Thymus (tissue), 11 donors: ENCODE results near the gene CD7. TPM values are rescaled to one million over a fixed set of nuclear protein-coding genes. Genes with fewer than 3 reads are reported as not detected.

Experiments
- DNase-seq, 9 donors: peaks; one replicate each; pipeline ENCODE4 v3.0.0-alpha.2; 2013; ENCODE audit warnings: low spot score in 9 of 9, low read depth in 6 of 9, missing footprints in 1 of 9
- H3K27ac ChIP-seq, 2 donors: one replicate each; pipeline ENCODE4 v1.5.1; 2013; ENCODE audit warnings: control low read depth in 1 of 2, low read depth in 1 of 2, low read length in 1 of 2, mild to moderate bottlenecking in 1 of 2, moderate library complexity in 1 of 2
- H3K27me3 ChIP-seq, 2 donors: one replicate each; pipeline ENCODE4 v1.5.1; 2013; ENCODE audit warnings: low read length in 1 of 2; ENCODE audit not compliant: control insufficient read depth in 2 of 2, insufficient read depth in 1 of 2
- H3K36me3 ChIP-seq, 2 donors: one replicate each; pipeline ENCODE4 v1.5.1; 2013; ENCODE audit warnings: low read length in 1 of 2, mild to moderate bottlenecking in 1 of 2, moderate library complexity in 1 of 2; ENCODE audit not compliant: control insufficient read depth in 2 of 2, insufficient read depth in 2 of 2
- H3K4me1 ChIP-seq, 2 donors: one replicate each; pipeline ENCODE4 v1.5.1; 2013; ENCODE audit warnings: low read length in 2 of 2; ENCODE audit not compliant: control insufficient read depth in 2 of 2, insufficient read depth in 2 of 2
- H3K4me3 ChIP-seq, 2 donors: one replicate each; pipeline ENCODE4 v1.5.1; 2013; ENCODE audit warnings: low read length in 2 of 2, control low read depth in 1 of 2, mild to moderate bottlenecking in 1 of 2
- H3K9me3 ChIP-seq, 2 donors: one replicate each; pipeline ENCODE4 v1.5.1; 2013; ENCODE audit warnings: low read length in 1 of 2, mild to moderate bottlenecking in 1 of 2; ENCODE audit not compliant: control insufficient read depth in 2 of 2, insufficient read depth in 1 of 2
- WGBS: extraction: QIAGEN DNeasy Blood & Tissue Kit; methylation state at CpG from one replicate; pipeline ENCODE4 v1.1.7; 2013; 5-methylcytosine and 5-hydroxymethylcytosine counted together
- polyA plus RNA-seq: library from polyadenylated mRNA; stranded (reverse); fragments of 200-250 nt; gene quantifications from one replicate; pipeline ENCODE4 v1.2.3, GENCODE V29; 2013
- total RNA-seq: library from RNA; stranded (reverse); fragments of 120-200 nt; gene quantifications from one replicate; pipeline ENCODE4 v1.2.4, GENCODE V29; 2013
- donor health status: healthy.

Gene CD7
- total and polyA plus RNA-seq, 2 donors: 67.9 to 153 TPM

- Histone ChIP-seq H3K27me3 (peaks cover 2 to 15% of the 10 kb centered on the region in 2 donors), H3K27ac (no peak overlapping the region), H3K36me3 (no peaks in the 10 kb centered on the region), H3K4me1 (peaks cover 3 to 42% of the 10 kb centered on the region in 2 donors), H3K4me3 (no peak overlapping the region), H3K9me3 (peaks cover 0 to 5% of the 10 kb centered on the region in 2 donors)
- WGBS: 83% methylated on average over 2 of the region's 2 CpGs
- DNase-seq: no peak
Observed at GRCh38 chr17:82357394-82357793, 40.0 kb upstream of the CD7 start.

DNA sequence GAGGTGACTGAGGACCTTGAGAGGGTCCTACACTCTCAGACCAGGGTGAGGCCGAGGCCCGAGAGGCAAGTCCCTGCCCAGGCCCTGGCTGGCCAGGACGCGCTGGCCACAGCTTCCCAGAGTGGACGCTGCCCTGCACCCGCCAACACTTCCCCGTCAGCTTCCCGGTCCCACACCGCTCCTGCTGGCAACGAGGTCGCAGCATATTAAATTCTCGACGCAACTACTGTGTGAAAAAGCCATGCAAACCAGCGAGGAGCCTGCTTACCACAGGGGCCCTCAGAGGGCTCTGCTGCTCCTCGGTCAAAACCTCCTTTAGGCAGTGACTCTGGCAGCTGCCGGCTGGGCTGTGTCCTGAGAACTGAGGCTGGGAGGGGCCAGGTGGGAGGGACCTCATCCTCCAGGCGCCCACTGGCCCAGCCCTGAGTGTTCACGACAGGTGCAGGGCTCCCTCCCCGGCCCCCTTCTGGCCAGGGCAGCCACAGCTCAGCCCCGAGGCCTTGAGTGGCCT lies 39.5 kb upstream of the CD7 start:
- H3K27ac ChIP-seq: no peak overlapping the region
- H3K4me3 ChIP-seq: no peak overlapping the region
- no peaks in the 10 kb centered on the region for H3K36me3 ChIP-seq
- H3K4me1 ChIP-seq: peaks cover 3 to 45% of the 10 kb centered on the region in 2 donors
- WGBS: 86% methylated on average over 20 of the region's 20 CpGs
- peaks cover 2 to 14% of the 10 kb centered on the region in 2 donors for H3K27me3 ChIP-seq
- DNase-seq: no peak
- H3K9me3 ChIP-seq: peaks cover 0 to 5% of the 10 kb centered on the region in 2 donors

DNA sequence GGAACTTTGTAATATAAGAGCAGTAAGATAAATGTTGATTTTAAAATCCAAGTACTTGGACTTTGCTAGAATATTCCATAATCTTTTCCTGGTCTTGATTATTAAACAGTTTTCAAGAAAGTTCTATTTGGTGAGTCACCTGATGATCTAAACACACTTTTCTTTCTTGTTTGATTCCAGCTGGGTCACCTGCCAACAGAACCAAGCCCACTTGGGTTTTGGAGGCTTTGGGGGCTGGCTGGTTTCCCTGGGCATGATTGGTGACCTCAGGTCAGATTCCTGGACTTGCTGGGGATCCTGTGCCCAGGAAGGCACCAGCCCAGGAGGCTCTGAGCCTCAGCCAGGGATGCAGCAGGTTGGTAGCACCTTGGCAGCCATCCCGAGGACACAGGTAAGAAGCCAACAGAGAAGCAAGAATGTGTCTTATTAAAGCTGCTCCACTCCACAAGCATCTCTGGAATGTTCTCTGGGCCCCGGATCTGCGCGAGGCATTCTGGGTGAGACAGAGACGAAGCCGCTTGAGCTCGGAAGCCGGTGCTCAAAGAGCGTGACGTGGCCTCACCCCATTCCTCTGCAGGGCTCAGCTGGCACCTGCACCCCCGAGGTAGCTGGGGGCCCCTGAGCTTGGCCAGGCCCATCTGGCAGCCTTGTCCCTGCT lies 38.5 kb upstream of the CD7 start:
- no peak for DNase-seq
- Histone ChIP-seq H3K4me1 (peaks cover 3 to 54% of the 10 kb centered on the region in 2 donors), H3K36me3 (no peaks in the 10 kb centered on the region), H3K27ac (no peak overlapping the region), H3K27me3 (peaks cover 2 to 20% of the 10 kb centered on the region in 2 donors), H3K9me3 (peaks cover 0 to 11% of the 10 kb centered on the region in 2 donors), H3K4me3 (no peak overlapping the region)
- 93% methylated on average over 11 of the region's 11 CpGs for WGBS

GRCh38 chr17:82354804-82355308 lies 37.4 kb upstream of the CD7 start:
- peaks cover 0 to 11% of the 10 kb centered on the region in 2 donors for H3K9me3 ChIP-seq
- DNase-seq: no peak
- WGBS: 92% methylated on average over 7 of the region's 7 CpGs
- H3K27ac ChIP-seq: no peak overlapping the region
- H3K4me1 ChIP-seq: peaks cover 3 to 62% of the 10 kb centered on the region in 2 donors
- peaks cover 2 to 22% of the 10 kb centered on the region in 2 donors for H3K27me3 ChIP-seq
- H3K36me3 ChIP-seq: no peaks in the 10 kb centered on the region
- no peak overlapping the region for H3K4me3 ChIP-seq

DNA sequence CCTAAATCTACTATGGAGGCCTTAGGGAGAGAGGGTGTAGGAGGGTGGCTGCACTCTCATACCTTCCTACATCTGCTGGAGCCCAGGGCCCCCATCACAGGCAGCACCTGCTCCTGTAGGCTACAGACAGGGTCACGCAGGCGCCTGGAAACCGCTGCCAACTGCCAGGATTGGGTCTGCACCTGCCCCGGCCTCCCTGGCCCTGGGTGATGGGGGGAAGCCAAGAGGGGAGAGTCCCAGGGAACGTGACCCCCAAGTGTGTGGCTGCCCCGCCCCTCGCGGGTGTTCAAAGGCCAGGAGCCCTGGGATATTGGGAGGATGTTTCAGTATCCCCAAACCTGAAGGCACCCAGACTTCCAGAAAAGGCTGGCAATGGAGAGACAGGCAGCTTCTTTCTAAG lies 36.1 kb upstream of the CD7 start:
- Histone ChIP-seq H3K27me3 (peaks cover 2 to 19% of the 10 kb centered on the region in 2 donors), H3K4me1 (peaks cover 0 to 54% of the 10 kb centered on the region in 2 donors), H3K27ac (no peak overlapping the region), H3K4me3 (no peak overlapping the region), H3K36me3 (no peaks in the 10 kb centered on the region), H3K9me3 (peaks cover 0 to 5% of the 10 kb centered on the region in 2 donors)
- peak in 1 of 9 donors; percentile 43 for DNase-seq
- 70% methylated on average over 8 of the region's 8 CpGs for WGBS

- WGBS: 46% methylated on average over 26 of the region's 26 CpGs
- peak; percentile 62 to 92 (median 81) for DNase-seq
- Histone ChIP-seq H3K27ac (no peak overlapping the region), H3K27me3 (peaks cover 2 to 21% of the 10 kb centered on the region in 2 donors), H3K4me3 (no peak overlapping the region), H3K9me3 (peaks cover 0 to 5% of the 10 kb centered on the region in 2 donors), H3K4me1 (peaks cover 0 to 42% of the 10 kb centered on the region in 2 donors), H3K36me3 (no peaks in the 10 kb centered on the region)
Observed at GRCh38 chr17:82351713-82352488, 34.5 kb upstream of the CD7 start.

DNA sequence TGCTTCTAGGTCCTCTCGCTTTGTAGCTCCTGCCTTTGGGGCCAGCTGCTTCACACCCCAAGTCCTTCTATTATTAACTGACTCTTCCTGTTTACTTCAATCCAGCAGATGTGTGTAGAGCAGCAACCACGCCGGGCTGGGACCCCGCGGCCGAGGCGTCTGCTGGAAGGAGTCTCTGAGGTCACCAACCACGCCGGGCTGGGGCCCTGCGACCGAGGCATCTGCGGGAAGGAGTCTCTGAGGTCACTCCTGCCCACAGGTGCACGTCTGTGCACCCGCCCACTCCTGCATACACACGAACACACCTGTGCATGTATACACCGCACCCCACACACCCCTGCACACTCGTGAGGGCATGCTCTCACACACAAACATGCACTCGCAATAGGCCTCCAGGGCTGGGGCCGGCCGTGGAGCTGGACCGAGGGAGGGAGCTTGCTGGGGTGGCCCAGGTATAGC lies 33.9 kb upstream of the CD7 start:
- no peak for DNase-seq
- Histone ChIP-seq H3K27ac (no peak overlapping the region), H3K4me3 (no peak overlapping the region), H3K27me3 (peaks cover 2 to 25% of the 10 kb centered on the region in 2 donors), H3K9me3 (peaks cover 0 to 5% of the 10 kb centered on the region in 2 donors), H3K4me1 (peaks cover 0 to 42% of the 10 kb centered on the region in 2 donors), H3K36me3 (no peaks in the 10 kb centered on the region)
- WGBS: 61% methylated on average over 21 of the region's 21 CpGs

DNA sequence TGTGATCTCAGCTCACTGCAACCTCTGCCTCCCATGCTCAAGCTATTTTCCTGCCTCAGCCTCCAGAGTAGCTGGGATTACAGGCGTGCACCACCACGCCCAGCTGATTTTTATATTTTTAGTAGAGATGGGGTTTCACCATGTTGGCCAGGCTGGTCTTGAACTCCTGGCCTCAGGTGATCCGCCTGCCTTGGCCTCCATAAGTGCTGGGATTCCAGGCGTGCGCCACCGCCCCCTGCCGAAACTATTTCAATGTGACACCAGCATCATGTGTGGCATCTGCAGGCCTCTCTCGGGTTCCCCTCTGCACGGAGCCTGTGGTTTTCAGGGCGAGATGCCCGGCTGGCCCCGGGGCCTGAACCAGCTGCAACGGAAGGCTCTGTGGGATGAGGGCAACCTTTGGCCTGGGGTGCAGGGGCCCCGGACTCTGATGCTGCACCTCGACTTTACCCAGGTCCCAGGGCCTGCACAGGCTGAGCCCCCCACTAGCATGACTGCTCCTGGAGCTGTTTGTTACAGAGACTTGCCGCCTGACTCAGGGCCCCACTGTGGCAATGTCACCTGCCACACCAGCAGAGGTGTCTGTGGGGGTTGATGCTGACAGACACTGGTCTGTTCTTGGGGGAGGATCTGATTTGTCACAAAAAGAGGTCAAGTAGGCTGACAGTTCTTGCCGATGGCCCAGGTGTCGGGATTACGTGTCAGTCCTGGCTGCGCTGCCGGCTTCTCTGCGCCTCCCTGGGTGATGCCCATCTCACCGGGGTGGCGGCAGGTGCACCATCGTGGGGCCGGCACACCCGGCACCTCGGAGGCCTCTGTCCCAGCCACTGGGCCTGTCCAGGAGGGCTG lies 33.0 kb upstream of the CD7 start:
- peak in 1 of 9 donors; percentile 59 for DNase-seq
- 80% methylated on average over 28 of the region's 28 CpGs for WGBS
- Histone ChIP-seq H3K27me3 (peaks cover 2 to 26% of the 10 kb centered on the region in 2 donors), H3K27ac (no peak overlapping the region), H3K4me3 (no peak overlapping the region), H3K36me3 (no peaks in the 10 kb centered on the region), H3K4me1 (peaks cover 0 to 40% of the 10 kb centered on the region in 2 donors), H3K9me3 (peaks cover 0 to 5% of the 10 kb centered on the region in 2 donors)
